ENCODE data around the gene NTN3. TPM values are rescaled to one million over a fixed set of nuclear protein-coding genes. Genes with fewer than 3 reads are reported as not detected.

NTN3 gene
- total RNA-seq, 1 experiment from 2014 or later = 0.24 TPM

DNA sequence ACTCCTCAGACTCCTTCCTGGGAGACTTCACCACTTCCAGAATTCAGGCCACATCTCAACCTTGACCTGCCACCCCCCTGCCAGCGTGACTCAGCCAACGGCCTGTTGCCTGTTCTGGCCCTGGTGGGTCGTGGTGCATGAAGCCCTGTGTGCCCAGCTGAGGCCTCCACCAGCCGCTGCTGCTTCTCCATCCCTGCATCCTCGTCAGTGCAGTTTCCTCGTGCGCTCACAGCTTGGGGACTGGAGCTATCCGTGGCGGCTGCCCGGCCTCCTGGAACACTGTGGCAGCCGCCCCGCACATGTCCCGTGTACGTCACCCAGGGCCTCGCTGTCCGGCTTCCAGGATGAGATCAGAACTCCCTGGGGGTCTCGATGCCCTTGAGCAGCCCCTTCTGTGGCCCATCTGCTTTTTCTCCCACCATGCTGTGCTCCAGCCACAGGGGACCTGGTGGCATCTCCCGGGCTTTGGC lies 19.2 kb upstream of the NTN3 start:
- Histone ChIP-seq H3K27me3 (replicated peaks) (no peaks in the 10 kb centered on the region), H3K4me1 (replicated peaks) (0 out of 2 replicates have a peak, but pooled peaks cover 5% of the 10 kb centered on the region), H3K4me3 (no peak overlapping the region), H3K27ac (no peak overlapping the region), H3K9me3 (replicated peaks) (no peaks in the 10 kb centered on the region), H3K36me3 (peaks cover 97% of the 10 kb centered on the region)
- DNase-seq (ENCODE audit: low read depth in 1 of 2, low spot score in 2 of 2) = no peak

DNA sequence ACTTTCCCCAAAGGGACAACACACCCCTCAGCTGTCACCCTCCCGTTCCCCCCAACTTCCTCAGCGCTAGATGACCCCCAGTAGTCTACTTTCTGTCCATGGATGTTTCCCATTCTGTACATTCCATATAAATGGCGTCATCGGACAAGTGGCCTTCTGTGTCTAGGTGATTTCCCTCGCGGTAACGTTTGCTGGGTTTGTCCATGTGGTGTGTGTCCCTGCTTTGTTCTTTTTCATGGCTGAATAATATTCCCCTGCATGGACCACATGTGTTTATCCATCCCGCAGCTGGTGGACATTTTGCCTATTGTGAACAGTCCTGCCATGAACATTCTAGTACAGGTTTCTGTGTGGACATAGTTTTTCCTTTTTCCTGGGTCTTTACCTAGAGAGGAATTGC lies 18.4 kb upstream of the NTN3 start:
- no peaks in the 10 kb centered on the region for H3K27me3 ChIP-seq (replicated peaks)
- H3K4me3 ChIP-seq = no peak overlapping the region
- peaks cover 97% of the 10 kb centered on the region for H3K36me3 ChIP-seq
- 0 out of 2 replicates have a peak, but pooled peaks cover 5% of the 10 kb centered on the region for H3K4me1 ChIP-seq (replicated peaks)
- H3K27ac ChIP-seq = no peak overlapping the region
- no peak for DNase-seq (ENCODE audit: low read depth in 1 of 2, low spot score in 2 of 2)
- no peaks in the 10 kb centered on the region for H3K9me3 ChIP-seq (replicated peaks)

DNA sequence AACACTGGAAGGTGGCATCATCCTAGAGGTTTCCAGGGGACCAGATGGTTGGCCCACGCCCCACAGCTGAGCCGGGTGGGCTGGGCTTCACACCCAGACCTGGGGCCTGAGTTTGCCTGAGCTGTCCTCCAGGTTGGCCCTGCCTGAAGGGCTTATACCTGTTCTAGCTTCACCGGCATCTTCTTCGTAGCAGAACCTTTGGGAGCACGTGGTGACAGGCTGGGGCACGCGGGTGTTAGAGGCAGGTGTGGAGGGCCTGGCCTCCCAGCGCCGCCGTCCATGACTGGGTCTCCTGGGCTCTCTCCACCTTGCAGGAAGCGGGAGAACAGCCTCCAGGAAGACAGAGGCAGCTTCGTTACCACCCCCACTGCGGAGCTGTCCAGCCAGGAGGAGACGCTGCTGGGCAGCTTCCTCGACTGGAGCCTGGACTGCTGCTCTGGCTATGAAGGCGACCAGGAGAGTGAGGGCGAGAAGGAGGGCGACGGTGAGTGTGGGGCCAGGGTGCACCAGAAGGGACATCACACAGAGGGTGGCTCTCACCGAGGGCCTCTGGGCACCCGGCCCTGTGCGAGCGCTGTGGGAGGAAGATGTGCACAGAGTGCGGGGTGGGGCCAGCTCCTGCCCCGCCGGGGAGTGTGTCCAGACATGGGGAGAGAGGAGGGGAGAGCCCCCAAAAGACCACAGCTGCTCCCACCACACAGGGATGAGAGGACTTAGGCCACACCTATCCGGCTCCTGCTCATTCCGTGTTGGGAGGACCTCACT lies 15.8 kb upstream of the NTN3 start:
- no peak for DNase-seq (ENCODE audit: low read depth in 1 of 2, low spot score in 2 of 2)
- no peaks in the 10 kb centered on the region for H3K9me3 ChIP-seq (replicated peaks)
- no peak overlapping the region for H3K4me3 ChIP-seq
- no peak overlapping the region for H3K27ac ChIP-seq
- peaks cover 92% of the 10 kb centered on the region for H3K36me3 ChIP-seq
- no peaks in the 10 kb centered on the region for H3K27me3 ChIP-seq (replicated peaks)
- peaks cover 12% of the 10 kb centered on the region for H3K4me1 ChIP-seq (replicated peaks)

DNA sequence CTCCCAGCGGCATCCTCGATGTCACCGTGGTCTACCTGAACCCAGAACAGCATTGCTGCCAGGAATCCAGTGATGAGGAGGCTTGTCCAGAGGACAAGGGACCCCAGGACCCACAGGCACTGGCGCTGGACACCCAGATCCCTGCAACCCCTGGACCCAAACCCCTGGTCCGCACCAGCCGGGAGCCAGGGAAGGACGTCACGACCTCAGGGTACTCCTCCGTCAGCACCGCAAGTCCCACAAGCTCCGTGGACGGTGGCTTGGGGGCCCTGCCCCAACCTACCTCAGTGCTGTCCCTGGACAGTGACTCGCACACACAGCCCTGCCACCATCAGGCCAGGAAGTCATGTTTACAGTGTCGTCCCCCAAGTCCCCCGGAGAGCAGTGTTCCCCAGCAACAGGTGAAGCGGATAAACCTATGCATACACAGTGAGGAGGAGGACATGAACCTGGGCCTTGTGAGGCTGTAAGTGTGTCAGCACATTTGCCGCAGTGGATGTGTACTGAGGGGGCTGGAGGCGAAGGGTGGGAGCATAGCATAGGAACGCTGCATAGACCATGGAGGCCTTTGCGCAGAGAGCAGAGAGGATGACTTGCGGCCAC lies 14.4 kb upstream of the NTN3 start:
- Histone ChIP-seq H3K27ac (no peak overlapping the region), H3K9me3 (replicated peaks) (no peaks in the 10 kb centered on the region), H3K4me1 (replicated peaks) (peaks cover 23% of the 10 kb centered on the region), H3K4me3 (no peak overlapping the region), H3K36me3 (peaks cover 92% of the 10 kb centered on the region), H3K27me3 (replicated peaks) (no peaks in the 10 kb centered on the region)
- DNase-seq (ENCODE audit: low read depth in 1 of 2, low spot score in 2 of 2) = no peak

DNA sequence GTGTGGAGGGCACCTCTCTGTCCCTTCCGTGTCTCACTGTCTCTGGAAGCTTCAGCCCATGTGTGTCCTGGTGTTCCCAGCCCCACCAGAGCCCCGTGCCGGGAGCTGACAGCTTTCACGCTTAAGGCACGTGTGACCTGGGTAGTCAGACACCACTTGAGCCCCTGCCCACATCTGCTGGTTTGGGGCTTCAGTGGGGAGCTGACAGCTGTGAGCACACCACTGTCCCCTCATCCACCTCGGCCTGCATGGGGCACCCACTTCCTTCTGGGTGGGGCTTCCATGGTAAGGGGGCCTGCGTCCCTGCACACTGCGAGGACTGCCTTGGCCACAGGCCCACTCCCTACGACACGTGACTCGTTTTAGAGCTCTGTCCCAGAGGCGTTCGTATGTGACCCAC lies 13.8 kb upstream of the NTN3 start:
- DNase-seq (ENCODE audit: low read depth in 1 of 2, low spot score in 2 of 2) = no peak

DNA sequence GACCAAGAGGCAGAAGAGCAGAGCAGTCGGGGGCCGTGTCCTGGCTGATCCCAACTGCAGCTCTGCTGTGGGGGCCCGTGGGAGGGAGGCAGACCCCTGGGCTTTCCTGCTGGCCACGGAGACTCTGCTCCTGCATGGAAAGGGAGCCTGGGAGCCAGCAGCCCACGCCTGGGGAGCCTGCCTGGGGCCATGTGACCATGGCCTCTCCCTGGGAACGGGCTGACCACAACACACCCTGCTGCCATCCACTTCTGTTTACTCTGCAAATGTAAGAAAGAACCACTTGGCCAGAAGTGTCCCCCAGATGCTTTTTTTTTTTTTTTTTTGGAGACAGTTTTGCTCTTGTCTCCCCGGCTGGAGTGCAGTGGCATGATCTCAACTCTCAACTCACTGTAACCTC lies 13.2 kb upstream of the NTN3 start:
- Histone ChIP-seq H3K9me3 (replicated peaks) (no peaks in the 10 kb centered on the region), H3K36me3 (peaks cover 91% of the 10 kb centered on the region), H3K27me3 (replicated peaks) (no peaks in the 10 kb centered on the region), H3K4me1 (replicated peaks) (peaks cover 24% of the 10 kb centered on the region), H3K27ac (no peak overlapping the region), H3K4me3 (no peak overlapping the region)
- DNase-seq (ENCODE audit: low read depth in 1 of 2, low spot score in 2 of 2) = no peak

More for the DNA sequence above, 13.8 kb upstream of the NTN3 start:
- Histone ChIP-seq H3K4me3 (no peak overlapping the region), H3K36me3 (peaks cover 92% of the 10 kb centered on the region), H3K9me3 (replicated peaks) (no peaks in the 10 kb centered on the region), H3K27ac (no peak overlapping the region), H3K4me1 (replicated peaks) (peaks cover 23% of the 10 kb centered on the region), H3K27me3 (replicated peaks) (no peaks in the 10 kb centered on the region)

DNA sequence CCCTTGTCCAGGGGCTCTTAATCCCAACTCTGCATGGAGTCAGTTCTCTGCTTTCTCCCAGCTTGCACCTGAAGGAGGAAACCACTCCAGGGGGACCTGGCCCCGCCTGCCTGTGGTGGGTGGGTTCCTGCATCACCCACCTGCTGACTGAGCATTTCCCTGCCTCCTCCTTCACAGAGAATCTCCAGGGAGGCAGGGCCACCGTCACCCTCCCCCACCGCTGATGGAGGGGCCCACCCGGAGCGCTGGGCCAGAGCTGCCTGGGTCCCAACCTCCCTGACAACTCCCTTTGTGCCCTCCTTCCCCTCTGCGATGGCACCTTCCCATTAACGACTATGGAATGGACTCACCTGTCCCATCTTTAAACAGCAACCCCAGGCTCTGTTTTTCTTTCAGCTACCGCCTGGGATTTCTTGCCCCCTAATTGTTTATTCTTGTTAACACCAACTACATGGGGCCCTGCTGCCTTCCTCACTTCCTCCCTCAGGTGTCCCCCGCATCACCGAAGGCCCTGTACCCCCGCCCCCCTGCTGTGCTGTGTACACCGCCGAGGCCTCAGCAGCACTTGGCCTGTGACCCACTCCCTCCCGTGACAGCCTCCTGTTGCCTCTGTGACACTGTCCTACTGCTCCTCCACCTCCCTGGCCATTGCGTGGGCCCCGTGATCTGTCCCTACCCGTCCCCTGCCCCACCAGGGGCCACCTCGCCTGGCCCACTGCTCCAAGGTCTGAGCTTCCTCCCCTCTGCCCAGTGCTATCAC lies 12.0 kb upstream of the NTN3 start:
- peak overlapping the region; percentile 5; the same call in 1 of the 2 replicates for H3K27ac ChIP-seq
- DNase-seq (ENCODE audit: low read depth in 1 of 2, low spot score in 2 of 2) = no peak
- H3K4me1 ChIP-seq (replicated peaks) = peaks cover 33% of the 10 kb centered on the region
- peaks cover 84% of the 10 kb centered on the region for H3K36me3 ChIP-seq
- peak overlapping the region; percentile 63 for H3K4me3 ChIP-seq
- no peaks in the 10 kb centered on the region for H3K27me3 ChIP-seq (replicated peaks)
- no peaks in the 10 kb centered on the region for H3K9me3 ChIP-seq (replicated peaks)

DNA sequence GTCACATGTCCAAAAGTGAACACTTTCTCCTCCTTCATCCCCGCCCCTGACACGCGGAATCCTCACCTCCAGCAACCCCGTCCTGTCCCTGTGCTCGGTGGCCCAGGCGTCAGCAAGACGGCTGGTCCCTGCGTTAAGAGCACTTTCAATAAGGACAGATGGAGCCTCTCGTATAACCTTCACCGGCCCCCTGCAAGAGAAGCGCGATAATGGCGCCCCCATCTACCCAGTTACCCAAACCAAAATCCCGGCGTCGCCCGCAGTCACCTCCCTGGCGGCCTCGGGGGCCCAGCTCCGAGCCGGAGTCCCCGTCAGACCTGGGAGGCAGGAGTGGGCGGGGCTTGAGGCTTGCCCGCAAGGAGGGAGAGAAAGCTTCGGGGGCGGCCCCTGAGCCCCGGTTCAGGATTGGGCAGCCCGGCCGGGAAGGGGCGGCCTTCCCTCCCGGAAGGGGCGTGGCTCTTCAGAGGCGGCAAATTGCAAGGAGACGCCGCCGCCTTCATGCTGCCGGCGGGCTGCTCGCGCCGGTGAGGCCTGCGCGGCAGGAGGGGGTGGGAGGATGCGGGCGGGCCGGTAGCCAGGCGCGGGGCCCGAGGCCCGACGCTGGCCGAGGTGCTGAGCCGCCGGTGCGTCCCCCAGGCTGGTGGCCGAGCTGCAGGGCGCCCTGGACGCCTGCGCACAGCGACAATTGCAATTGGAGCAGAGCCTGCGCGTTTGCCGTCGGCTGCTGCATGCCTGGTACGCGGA lies 11.3 kb upstream of the NTN3 start, which contains the start of gene TEDC2:
Gene TEDC2, plus strand, starts transcription at position 463 of the 744 bp plus-strand sequence. Its CDS starts 36 bp downstream, at position 499.
- H3K36me3 ChIP-seq = peaks cover 77% of the 10 kb centered on the region
- peak within 1 kb of the TSS; percentile 12 for H3K27ac ChIP-seq
- no peaks in the 10 kb centered on the region for H3K9me3 ChIP-seq (replicated peaks)
- peak; percentile 97 to 98 for DNase-seq (ENCODE audit: low read depth in 1 of 2, low spot score in 2 of 2)
- H3K4me1 ChIP-seq (replicated peaks) = peaks cover 34% of the 10 kb centered on the region
- peak within 1 kb of the TSS; percentile 63 for H3K4me3 ChIP-seq
- no peaks in the 10 kb centered on the region for H3K27me3 ChIP-seq (replicated peaks)

DNA sequence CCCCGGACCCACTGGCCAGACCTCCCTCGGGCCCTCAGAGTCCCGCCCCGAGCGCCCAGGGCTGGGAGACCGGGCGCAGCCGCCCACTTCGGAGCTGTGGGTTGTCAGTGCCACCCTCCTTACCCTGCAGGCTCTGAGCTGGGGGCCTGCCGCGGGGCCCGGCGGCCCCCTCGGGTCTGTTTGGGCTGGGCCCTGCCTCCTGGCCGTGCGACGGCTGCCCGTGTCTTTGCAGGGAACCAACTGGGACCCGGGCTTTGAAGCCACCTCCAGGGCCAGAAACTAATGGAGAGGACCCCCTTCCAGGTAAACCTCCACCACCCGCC lies 10.7 kb upstream of the NTN3 start:
- Histone ChIP-seq H3K9me3 (replicated peaks) (no peaks in the 10 kb centered on the region), H3K4me1 (replicated peaks) (peaks cover 34% of the 10 kb centered on the region)

DNA sequence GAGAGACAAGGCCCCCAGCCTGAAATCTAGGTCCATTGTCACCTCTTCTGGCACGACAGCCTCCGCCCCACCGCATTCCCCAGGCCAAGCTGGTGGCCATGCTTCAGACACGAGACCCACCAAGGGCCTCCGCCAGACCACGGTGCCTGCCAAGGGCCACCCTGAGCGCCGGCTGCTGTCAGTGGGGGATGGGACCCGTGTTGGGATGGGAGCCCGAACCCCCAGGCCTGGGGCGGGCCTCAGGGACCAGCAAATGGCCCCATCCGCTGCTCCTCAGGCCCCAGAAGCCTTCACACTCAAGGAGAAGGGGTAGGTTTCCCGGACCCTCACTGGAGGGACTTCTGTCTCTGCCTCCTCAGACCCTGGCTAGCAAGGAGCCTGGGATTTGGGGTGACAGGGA lies 10.2 kb upstream of the NTN3 start:
- Histone ChIP-seq H3K4me3 (peak overlapping the region; percentile 63), H3K4me1 (replicated peaks) (peaks cover 34% of the 10 kb centered on the region), H3K27me3 (replicated peaks) (no peaks in the 10 kb centered on the region), H3K9me3 (replicated peaks) (no peaks in the 10 kb centered on the region), H3K36me3 (peaks cover 72% of the 10 kb centered on the region), H3K27ac (peak overlapping the region; percentile 12; the same call in 1 of the 2 replicates)
- no peak for DNase-seq (ENCODE audit: low read depth in 1 of 2, low spot score in 2 of 2)

More for the DNA sequence above, 10.7 kb upstream of the NTN3 start:
- peak overlapping the region; percentile 12 for H3K27ac ChIP-seq
- peaks cover 72% of the 10 kb centered on the region for H3K36me3 ChIP-seq
- DNase-seq (ENCODE audit: low read depth in 1 of 2, low spot score in 2 of 2) = no peak
- peak overlapping the region; percentile 63 for H3K4me3 ChIP-seq
- no peaks in the 10 kb centered on the region for H3K27me3 ChIP-seq (replicated peaks)

DNA sequence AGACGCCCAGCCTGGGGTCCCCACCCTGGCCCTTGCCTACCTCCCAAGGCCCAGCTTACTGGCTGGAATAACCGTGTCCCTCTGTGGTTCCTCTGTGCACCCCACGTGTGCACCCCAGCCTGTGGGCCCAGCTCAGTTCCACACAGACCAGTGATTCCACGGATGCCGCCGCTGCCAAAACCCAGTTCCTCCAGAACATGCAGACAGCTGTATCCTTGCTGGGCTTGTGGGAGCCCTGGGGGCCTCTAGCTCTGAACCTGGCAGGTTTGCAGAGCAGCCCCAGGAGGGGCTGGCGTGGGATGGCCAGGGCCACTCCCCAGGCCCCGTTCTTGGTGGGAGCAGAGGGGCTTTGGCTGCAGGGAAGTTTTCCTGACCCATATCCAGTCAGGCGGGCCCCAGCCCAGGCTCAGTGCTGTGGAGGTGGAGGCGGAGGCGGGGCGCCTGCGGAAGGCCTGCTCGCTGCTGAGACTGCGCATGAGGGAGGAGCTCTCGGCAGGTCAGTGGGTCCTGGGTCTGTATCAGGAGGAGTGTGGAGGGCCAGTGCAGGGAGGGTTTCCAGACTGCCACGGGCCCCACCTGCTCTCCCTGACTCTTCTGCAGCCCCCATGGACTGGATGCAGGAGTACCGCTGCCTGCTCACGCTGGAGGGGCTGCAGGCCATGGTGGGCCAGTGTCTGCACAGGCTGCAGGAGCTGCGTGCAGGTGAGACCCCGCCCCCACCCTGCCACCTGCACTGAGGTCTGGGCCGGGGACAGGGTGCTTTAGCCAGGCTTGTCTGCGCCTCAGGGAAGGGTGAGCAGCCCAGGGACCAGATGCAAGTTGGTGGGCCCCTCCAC lies 8.8 kb upstream of the NTN3 start:
- Histone ChIP-seq H3K9me3 (replicated peaks) (no peaks in the 10 kb centered on the region), H3K4me1 (replicated peaks) (peaks cover 38% of the 10 kb centered on the region), H3K27ac (no peak overlapping the region), H3K4me3 (no peak overlapping the region), H3K36me3 (peaks cover 61% of the 10 kb centered on the region), H3K27me3 (replicated peaks) (no peaks in the 10 kb centered on the region)
- DNase-seq (ENCODE audit: low read depth in 1 of 2, low spot score in 2 of 2) = no peak

DNA sequence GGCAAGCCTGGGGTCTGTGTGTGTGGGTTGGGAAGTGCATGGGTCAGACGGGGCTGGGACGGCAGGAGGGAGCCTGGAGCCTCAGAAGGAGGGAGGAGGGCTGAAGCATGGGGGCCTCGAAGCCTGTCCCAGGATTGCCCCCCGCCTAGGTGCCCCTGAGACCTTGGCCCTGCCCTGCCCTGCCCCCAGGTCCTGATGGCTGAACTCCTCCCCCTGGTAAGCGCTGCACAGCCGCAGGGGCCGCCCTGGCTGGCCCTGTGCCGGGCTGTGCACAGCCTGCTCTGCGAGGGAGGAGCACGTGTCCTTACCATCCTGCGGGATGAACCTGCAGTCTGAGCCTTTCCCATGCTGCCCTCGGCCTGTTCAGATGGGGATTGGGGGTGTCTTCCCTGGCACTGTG lies 6.8 kb upstream of the NTN3 start:
- H3K4me3 ChIP-seq = no peak overlapping the region
- peaks cover 55% of the 10 kb centered on the region for H3K4me1 ChIP-seq (replicated peaks)
- H3K36me3 ChIP-seq = peaks cover 43% of the 10 kb centered on the region
- no peaks in the 10 kb centered on the region for H3K9me3 ChIP-seq (replicated peaks)
- H3K27me3 ChIP-seq (replicated peaks) = no peaks in the 10 kb centered on the region
- DNase-seq (ENCODE audit: low read depth in 1 of 2, low spot score in 2 of 2) = no peak
- no peak overlapping the region for H3K27ac ChIP-seq

All from SJSA1 (cell line).